Measurements from ENCODE around the gene FGGY.
"Not testable (repeated sequence)": the region's sequence is repeated elsewhere in the genome, so short reads cannot be mapped to it uniquely, and the experiment has no call there.

The FGGY gene

GRCh38 chr1:59452026-59452425 is 155.1 kb downstream of the FGGY start:
- ChIA-PET POLR2A (no interaction called here), CTCF (no interaction called here)
- no peak for DNase-seq (ENCODE audit: extremely low spot score)
- TF ChIP-seq CTCF (IDR thresholded peaks at IDR 0.05; ENCODE audit: control extremely low read depth, extremely low read depth, low read depth, missing control alignments), result no peak

- DNase-seq (ENCODE audit: extremely low spot score), result no peak
- TF ChIP-seq CTCF (IDR thresholded peaks at IDR 0.05; ENCODE audit: control extremely low read depth, extremely low read depth, low read depth, missing control alignments), result no peak
- ChIA-PET CTCF (no interaction called here), POLR2A (no interaction called here)
Observed at GRCh38 chr1:59452559-59452958, 155.7 kb downstream of the FGGY start.

- no peak for DNase-seq (ENCODE audit: extremely low spot score)
- ChIA-PET POLR2A (no interaction called here), CTCF (no interaction called here)
- no peak for TF ChIP-seq CTCF (IDR thresholded peaks at IDR 0.05; ENCODE audit: control extremely low read depth, extremely low read depth, low read depth, missing control alignments)
Observed at GRCh38 chr1:59453297-59453968, 156.5 kb downstream of the FGGY start.

- CTCF ChIA-PET, result no interaction called here
Observed at GRCh38 chr1:59455206-59455605, 158.3 kb downstream of the FGGY start.

GRCh38 chr1:59457786-59458185 is 160.9 kb downstream of the FGGY start:
- POLR2A ChIA-PET, result no interaction called here
- no peak for TF ChIP-seq CTCF (IDR thresholded peaks at IDR 0.05; ENCODE audit: control extremely low read depth, extremely low read depth, low read depth, missing control alignments)
- no peak for DNase-seq (ENCODE audit: extremely low spot score)
- CTCF ChIA-PET, result interaction anchor here (0.9 to 2.3 kb wide), 4 partner anchors 8 to 17 kb away, joined by 3 to 13 read pairs (median 4); no protein-coding TSS in a partner anchor

More at GRCh38 chr1:59455206-59455605, 158.3 kb downstream of the FGGY start:
- no peak for DNase-seq (ENCODE audit: extremely low spot score)
- POLR2A ChIA-PET, result no interaction called here
- TF ChIP-seq CTCF (IDR thresholded peaks at IDR 0.05; ENCODE audit: control extremely low read depth, extremely low read depth, low read depth, missing control alignments), result no peak

GRCh38 chr1:59458884-59459283 is 162.0 kb downstream of the FGGY start:
- ChIA-PET CTCF (interaction anchor here (1.2 to 2.3 kb wide), 4 partner anchors 9 to 300 kb away, joined by 3 to 13 read pairs (median 4); no protein-coding TSS in a partner anchor), POLR2A (no interaction called here)
- TF ChIP-seq CTCF (IDR thresholded peaks at IDR 0.05; ENCODE audit: control extremely low read depth, extremely low read depth, low read depth, missing control alignments), result no peak

GRCh38 chr1:59462942-59463341 is 166.0 kb downstream of the FGGY start:
- CTCF ChIA-PET; DNase-seq (ENCODE audit: extremely low spot score); POLR2A ChIA-PET: not testable (repeated sequence)

More at GRCh38 chr1:59458884-59459283, 162.0 kb downstream of the FGGY start:
- DNase-seq (ENCODE audit: extremely low spot score), result no peak

- DNase-seq (ENCODE audit: extremely low spot score); CTCF ChIA-PET; POLR2A ChIA-PET: not testable (repeated sequence)
Observed at GRCh38 chr1:59465478-59465877, 168.6 kb downstream of the FGGY start.
